Testis (tissue), 3 donors: ENCODE measurements around the gene PSG2. TPM values are rescaled to one million over a fixed set of nuclear protein-coding genes. Genes with fewer than 3 reads are reported as not detected.
"Not testable (repeated sequence)": the region's sequence is repeated elsewhere in the genome, so short reads cannot be mapped to it uniquely, and the experiment has no call there.

Experiments
- DNase-seq: peaks from one replicate; pipeline ENCODE4 v3.0.0-alpha.2; 2019
- H3K27ac ChIP-seq, 2 donors: fragments of 200-600 bp; sonication (generic); one replicate each; pipeline ENCODE4 v1.5.1; 2019
- H3K27me3 ChIP-seq: fragments of 200-600 bp; sonication (generic); one replicate; pipeline ENCODE4 v1.5.1; 2019
- H3K36me3 ChIP-seq: fragments of 200-600 bp; sonication (generic); one replicate; pipeline ENCODE4 v1.5.1; 2017; ENCODE audit warnings: low read depth; ENCODE audit errors: missing control alignments
- H3K4me1 ChIP-seq: fragments of 200-600 bp; sonication (generic); one replicate; pipeline ENCODE4 v1.5.1; 2019
- H3K4me3 ChIP-seq, 2 donors: fragments of 200-600 bp; sonication (generic); one replicate each; pipeline ENCODE4 v1.5.1; 2017 to 2019
- H3K9me3 ChIP-seq: fragments of 200-600 bp; sonication (generic); one replicate; pipeline ENCODE4 v1.5.1; 2017
- WGBS, 2 donors: methylation state at CpG; one replicate each; pipeline ENCODE4 v1.1.5; 2018; 5-methylcytosine and 5-hydroxymethylcytosine counted together
- intact Hi-C: fragments of 100-400 bp; cut with DNase I; formaldehyde crosslinking; loops from one replicate; pipeline ENCODE4 v1.15.1; 2023; ENCODE audit warnings: low total_unique reads
- polyA plus RNA-seq: library from polyadenylated mRNA; stranded (reverse); fragments of 350-450 nt; fragmentation: Illumina TruSeq; extraction: RNeasy Lipid Tissue Mini Kit (QIAGEN cat#74804); gene quantifications from one replicate; pipeline ENCODE4 v1.2.3, GENCODE V29; 2014; ENCODE audit warnings: low read depth, low replicate concordance; ENCODE audit not compliant: insufficient read depth
- total RNA-seq, 2 donors: library from RNA; depleted of rRNA; stranded (reverse); fragments of >200 nt; gene quantifications; one replicate each; pipeline ENCODE4 v1.2.3, GENCODE V29; 2016

Gene PSG2
- total and polyA plus RNA-seq, 3 donors from 2014 or later, result not detected

- H3K36me3 ChIP-seq, intact Hi-C loops, H3K4me3 ChIP-seq, H3K27me3 ChIP-seq, DNase-seq, H3K4me1 ChIP-seq, H3K27ac ChIP-seq, H3K9me3 ChIP-seq: not testable (repeated sequence)
- 79 to 87% methylated on average over 4 of the region's 4 CpGs for WGBS, 2 donors
Observed at GRCh38 chr19:43021629-43022028, 60.9 kb downstream of the PSG2 start.

- H3K9me3 ChIP-seq, H3K27ac ChIP-seq, H3K4me1 ChIP-seq, H3K4me3 ChIP-seq, H3K36me3 ChIP-seq, intact Hi-C loops, H3K27me3 ChIP-seq, DNase-seq: not testable (repeated sequence)
Observed at GRCh38 chr19:43019588-43019987, 62.9 kb downstream of the PSG2 start.

Other genes starting within 250 kb of the PSG2 start
- not detected for gene PSG1, start 203.0 kb downstream of the PSG2 start, total RNA-seq
- not detected for gene PSG1, start 203.0 kb downstream of the PSG2 start, polyA plus RNA-seq
- not detected for gene PSG6, start 164.8 kb downstream of the PSG2 start, total RNA-seq
- not detected for gene PSG6, start 164.8 kb downstream of the PSG2 start, polyA plus RNA-seq
- not detected for gene PSG7, start 145.5 kb downstream of the PSG2 start, total RNA-seq
- gene PSG7, start 145.5 kb downstream of the PSG2 start, polyA plus RNA-seq, result not detected
- not detected for gene PSG11, start 56.2 kb downstream of the PSG2 start, total RNA-seq
- gene PSG11, start 56.2 kb downstream of the PSG2 start, polyA plus RNA-seq, result not detected
- gene PSG5, start 103.8 kb upstream of the PSG2 start, total RNA-seq, result not detected
- not detected for gene PSG5, start 103.8 kb upstream of the PSG2 start, polyA plus RNA-seq
- under 1 TPM in 1 of 2 donors, not detected in 1; 0.25 TPM for gene PSG4, start 122.9 kb upstream of the PSG2 start, total RNA-seq
- gene PSG4, start 122.9 kb upstream of the PSG2 start, polyA plus RNA-seq, result not detected
- under 1 TPM in 1 of 2 donors, not detected in 1; 0.12 TPM for gene PSG9, start 186.8 kb upstream of the PSG2 start, total RNA-seq
- gene PSG9, start 186.8 kb upstream of the PSG2 start, polyA plus RNA-seq, result not detected